HPDE6-E6E7 (cell line): ENCODE results near the gene ANKRD31.
"Not testable (repeated sequence)": the region's sequence is repeated elsewhere in the genome, so short reads cannot be mapped to it uniquely, and the experiment has no call there.

Source experiments
- DNase-seq: peaks from one replicate; pipeline ENCODE4 v3.0.0; 2011; ENCODE audit warnings: missing footprints; ENCODE audit errors: extremely low spot score

The ANKRD31 gene

GRCh38 chr5:75225506-75225905 is 11.2 kb downstream of the ANKRD31 start:
- no peak for DNase-seq

GRCh38 chr5:75220787-75221186 is 15.9 kb downstream of the ANKRD31 start:
- not testable (repeated sequence) for DNase-seq

GRCh38 chr5:75214928-75215327 is 21.8 kb downstream of the ANKRD31 start:
- no peak for DNase-seq

- DNase-seq: no peak
Observed at GRCh38 chr5:75214409-75214808, 22.3 kb downstream of the ANKRD31 start.

- no peak for DNase-seq
Observed at GRCh38 chr5:75203604-75204003, 33.1 kb downstream of the ANKRD31 start.

- peak; percentile 2 for DNase-seq
Observed at GRCh38 chr5:75202935-75203334, 33.7 kb downstream of the ANKRD31 start.

- peak; percentile 23 for DNase-seq
Observed at GRCh38 chr5:75200776-75201175, 35.9 kb downstream of the ANKRD31 start.

GRCh38 chr5:75199946-75200345 is 36.7 kb downstream of the ANKRD31 start:
- DNase-seq: no peak

GRCh38 chr5:75199071-75199470 is 37.6 kb downstream of the ANKRD31 start:
- DNase-seq: no peak

- no peak for DNase-seq
Observed at GRCh38 chr5:75197745-75198144, 38.9 kb downstream of the ANKRD31 start.

GRCh38 chr5:75192804-75193203 is 43.9 kb downstream of the ANKRD31 start:
- no peak for DNase-seq

GRCh38 chr5:75192264-75192663 is 44.4 kb downstream of the ANKRD31 start:
- no peak for DNase-seq

- DNase-seq: no peak
Observed at GRCh38 chr5:75190227-75190626, 46.5 kb downstream of the ANKRD31 start.

- DNase-seq: no peak
Observed at GRCh38 chr5:75189353-75189752, 47.3 kb downstream of the ANKRD31 start.

GRCh38 chr5:75185763-75186162 is 50.9 kb downstream of the ANKRD31 start:
- DNase-seq: peak; percentile 5

GRCh38 chr5:75176009-75176408 is 60.7 kb downstream of the ANKRD31 start:
- DNase-seq: not testable (repeated sequence)

- DNase-seq: not testable (repeated sequence)
Observed at GRCh38 chr5:75174872-75175271, 61.8 kb downstream of the ANKRD31 start.

GRCh38 chr5:75169516-75169915 is 67.2 kb downstream of the ANKRD31 start:
- DNase-seq: no peak

GRCh38 chr5:75168026-75168735 is 68.5 kb downstream of the ANKRD31 start:
- no peak for DNase-seq

GRCh38 chr5:75167345-75167744 is 69.3 kb downstream of the ANKRD31 start:
- DNase-seq: peak; percentile 1

GRCh38 chr5:75161508-75161907 is 75.2 kb downstream of the ANKRD31 start:
- not testable (repeated sequence) for DNase-seq

GRCh38 chr5:75156585-75156984 is 80.1 kb downstream of the ANKRD31 start:
- no peak for DNase-seq

GRCh38 chr5:75152860-75153259 is 83.8 kb downstream of the ANKRD31 start:
- no peak for DNase-seq

- no peak for DNase-seq
Observed at GRCh38 chr5:75148051-75148450, 88.6 kb downstream of the ANKRD31 start.
